ENCODE measurements around the gene CTDSP1. TPM values are rescaled to one million over a fixed set of nuclear protein-coding genes. Genes with fewer than 3 reads are reported as not detected.
A peak's percentile ranks its signal among the peaks of the same experiment; 100 is the strongest.

The CTDSP1 gene
- total RNA-seq, 1 experiment from 2014 or later, result 25.4 TPM

GRCh38 chr2:218387369-218388194 is 12.1 kb upstream of the CTDSP1 start (continued):
- no peak for TF ChIP-seq ZNF425 (CRISPR knock-in tag; conservative IDR thresholded peaks at IDR 0.05)
- TF ChIP-seq NR3C1 (CRISPR knock-in tag; conservative IDR thresholded peaks at IDR 0.05; ENCODE audit: low read depth), result no peak
- no peak for TF ChIP-seq ZNF121 (CRISPR knock-in tag; IDR thresholded peaks at IDR 0.05)
- TF ChIP-seq PREB (CRISPR knock-in tag; IDR thresholded peaks at IDR 0.05; ENCODE audit: borderline replicate concordance), result no peak
- no peak for TF ChIP-seq NFE2L1 (CRISPR knock-in tag; IDR thresholded peaks at IDR 0.05)
- TF ChIP-seq FOXK1 (CRISPR knock-in tag; IDR thresholded peaks at IDR 0.05), result 0 out of 2 replicates have a peak, but pooled peaks have one; percentile 44
- TF ChIP-seq ETV6 (CRISPR knock-in tag; IDR thresholded peaks at IDR 0.05), result no peak
- no peak for TF ChIP-seq ATF2 (CRISPR knock-in tag; IDR thresholded peaks at IDR 0.05; ENCODE audit: borderline replicate concordance, low read depth)
- TF ChIP-seq ZNF416 (CRISPR knock-in tag; IDR thresholded peaks at IDR 0.05), result peak; percentile 42; the same call in 1 of the 2 replicates
- TF ChIP-seq NFYB (CRISPR knock-in tag; conservative IDR thresholded peaks at IDR 0.05; ENCODE audit: low read depth), result no peak
- TF ChIP-seq TCF7 (CRISPR knock-in tag; IDR thresholded peaks at IDR 0.05; ENCODE audit: low read depth), result no peak
- no peak for TF ChIP-seq ZNF396 (CRISPR knock-in tag; IDR thresholded peaks at IDR 0.05; ENCODE audit: borderline replicate concordance)
- TF ChIP-seq ERG (CRISPR knock-in tag; IDR thresholded peaks at IDR 0.05), result no peak
- no peak for TF ChIP-seq EMX1 (CRISPR knock-in tag; IDR thresholded peaks at IDR 0.05)
- TF ChIP-seq CDX4 (CRISPR knock-in tag; IDR thresholded peaks at IDR 0.05; ENCODE audit: borderline replicate concordance), result no peak
- no peak for TF ChIP-seq ZNF671 (CRISPR knock-in tag; IDR thresholded peaks at IDR 0.05)
- no peak for TF ChIP-seq CBFB (CRISPR knock-in tag; IDR thresholded peaks at IDR 0.05; ENCODE audit: low read depth)
- TF ChIP-seq ZNF219 (CRISPR knock-in tag; IDR thresholded peaks at IDR 0.05; ENCODE audit: borderline replicate concordance), result no peak
- TF ChIP-seq AFF4 (CRISPR knock-in tag; IDR thresholded peaks at IDR 0.05; ENCODE audit: borderline replicate concordance), result no peak
- TF ChIP-seq E2F1 (CRISPR knock-in tag; IDR thresholded peaks at IDR 0.05), result no peak
- TF ChIP-seq NFATC4 (CRISPR knock-in tag; IDR thresholded peaks at IDR 0.05), result no peak
- TF ChIP-seq CREM (CRISPR knock-in tag; IDR thresholded peaks at IDR 0.05), result no peak
- peak; percentile 57 for TF ChIP-seq USF2 (CRISPR knock-in tag; IDR thresholded peaks at IDR 0.05)
- no peak for TF ChIP-seq KAT7 (CRISPR knock-in tag; IDR thresholded peaks at IDR 0.05; ENCODE audit: borderline replicate concordance)
- no peak for TF ChIP-seq ELF4 (CRISPR knock-in tag; IDR thresholded peaks at IDR 0.05; ENCODE audit: low read depth)
- no peak for TF ChIP-seq ZNF317 (CRISPR knock-in tag; IDR thresholded peaks at IDR 0.05; ENCODE audit: borderline replicate concordance, low read depth)

Measured in WTC11 (cell line).